Thyroid gland (tissue), 4 donors: ENCODE data around the gene STN1.

Experiments used
- CTCF ChIP-seq, 6 experiments: fragments of 200-600 bp in 3 of 6; fragments of 450-650 bp in 3 of 6; sonication (generic) in 3 of 6; IDR thresholded peaks; one replicate each; pipeline ENCODE4 v1.5.1; 2016 to 2019; ENCODE audit warnings: antibody characterized with exemption in 6 of 6, mild to moderate bottlenecking in 2 of 6, inconsistent platforms in 1 of 6, moderate library complexity in 1 of 6
- POLR2A ChIP-seq, 2 donors: fragments of 450-650 bp; IDR thresholded peaks; one replicate each; pipeline ENCODE4 v1.6.1; 2017; ENCODE audit warnings: antibody characterized with exemption in 2 of 2, mild to moderate bottlenecking in 2 of 2, moderate library complexity in 1 of 2

GRCh38 chr10:103839872-103840739 lies 77.9 kb downstream of the STN1 start:
- TF ChIP-seq CTCF (IDR thresholded peaks at IDR 0.05) = no peak
- TF ChIP-seq POLR2A (IDR thresholded peaks at IDR 0.05) = no peak
